NCI-H2196 (cell line): ENCODE results near the gene ADRA2A.

ENCODE experiments used
- DNase-seq: peaks from one replicate; lab custom pipeline; 2025; ENCODE audit not compliant: unreplicated experiment; lab: John Stamatoyannopoulos, UW

ADRA2A gene

GRCh38 chr10:111109501-111110242 lies 32.8 kb downstream of the ADRA2A start:
- DNase-seq, result no peak

DNA sequence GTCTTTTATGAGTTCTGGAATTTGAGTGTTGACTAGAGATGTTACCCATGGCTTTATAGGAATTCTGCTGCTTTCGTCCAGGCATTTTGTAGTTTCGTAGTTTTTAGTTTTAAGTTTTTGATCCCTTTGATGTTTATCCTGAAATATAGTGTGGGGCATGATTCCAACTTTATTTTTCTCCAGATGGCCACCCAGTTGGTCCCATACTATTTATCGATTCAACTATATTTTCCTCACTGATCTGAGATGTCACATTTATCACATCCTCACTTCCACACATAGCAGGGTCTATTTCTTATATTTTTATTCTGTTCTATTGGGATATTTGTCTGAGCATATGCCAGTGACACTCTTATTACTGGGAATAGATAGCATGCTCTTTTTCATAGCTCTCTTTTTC lies 33.9 kb downstream of the ADRA2A start:
- no peak for DNase-seq

- no peak for DNase-seq
Observed at GRCh38 chr10:111112333-111112732, 35.5 kb downstream of the ADRA2A start.

GRCh38 chr10:111113238-111113960 lies 36.6 kb downstream of the ADRA2A start:
- no peak for DNase-seq

DNA sequence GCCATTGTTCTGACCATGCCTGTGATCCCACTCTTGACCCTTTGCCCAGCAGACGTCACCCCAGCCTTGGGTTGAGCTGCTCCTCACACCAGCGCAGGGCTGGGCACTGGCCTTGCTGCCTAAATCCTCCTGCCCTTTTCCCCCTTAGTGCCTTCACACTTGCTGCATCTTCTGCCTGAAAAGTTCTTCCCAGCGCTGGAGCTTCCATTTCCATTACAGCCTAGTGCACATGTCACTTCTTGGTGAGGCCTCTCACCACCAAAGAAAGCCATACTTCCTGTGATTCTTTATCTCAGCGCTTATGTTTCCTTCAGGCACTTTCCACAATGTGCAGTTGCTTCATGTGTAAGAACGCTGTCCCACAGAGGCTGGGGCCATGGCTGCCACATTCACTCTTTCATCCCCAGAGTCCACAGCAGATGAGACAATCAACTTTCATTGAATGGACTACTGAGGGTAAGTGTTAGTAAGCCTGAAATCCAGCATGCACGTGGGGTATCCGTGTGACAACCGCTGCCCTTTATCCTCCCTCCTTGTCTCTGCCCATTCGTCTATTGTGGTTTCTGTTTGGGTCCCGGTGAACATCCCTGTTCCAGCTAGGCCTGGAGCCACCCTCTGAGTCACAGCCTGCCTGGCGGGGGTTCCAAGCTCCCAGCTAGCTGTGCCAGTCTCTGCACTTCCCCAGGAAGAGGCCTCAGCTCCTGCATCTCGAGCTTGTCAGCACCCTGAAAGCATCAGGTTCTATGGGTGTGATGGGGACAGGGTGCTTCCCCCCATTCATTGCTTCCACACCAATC lies 37.3 kb downstream of the ADRA2A start:
- DNase-seq, result no peak

DNA sequence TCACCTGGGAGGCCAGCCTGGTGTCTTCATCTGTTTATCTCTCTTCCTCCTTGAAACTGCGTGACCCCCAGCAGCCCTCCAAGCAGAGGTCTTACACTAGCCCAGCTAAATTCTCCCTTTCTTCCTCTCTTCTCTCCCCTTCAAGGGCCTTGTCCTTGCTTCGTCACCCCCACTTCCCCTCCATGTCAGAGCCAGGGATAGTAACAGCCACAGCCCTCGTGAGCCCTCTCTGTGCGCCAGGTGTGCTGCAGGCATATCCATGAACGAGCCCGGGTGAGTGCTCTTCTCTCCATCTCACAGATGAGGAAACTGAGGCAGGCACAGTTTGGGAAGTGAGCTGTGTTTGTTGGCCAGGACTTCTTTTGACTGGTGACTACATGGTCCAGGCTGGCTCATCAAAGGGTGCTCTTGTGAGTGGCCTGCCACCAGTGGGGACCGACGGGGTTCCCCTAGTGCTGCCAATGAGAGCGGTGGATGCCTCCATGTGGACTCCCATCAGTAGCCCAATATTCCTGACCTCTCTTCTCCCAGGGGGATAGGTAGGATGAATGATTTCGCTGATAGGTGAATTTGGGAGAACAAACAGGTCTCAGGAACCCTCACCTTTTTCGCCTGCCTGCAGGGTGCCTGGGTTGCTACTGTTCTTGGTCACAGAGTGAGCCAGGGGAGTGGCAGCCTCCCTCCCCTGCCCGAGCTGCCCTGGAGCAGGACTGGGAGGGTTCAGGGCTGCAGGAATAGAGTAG lies 38.1 kb downstream of the ADRA2A start:
- DNase-seq, result no peak

- no peak for DNase-seq
Observed at GRCh38 chr10:111116211-111116610, 39.4 kb downstream of the ADRA2A start.

GRCh38 chr10:111116762-111117445 lies 40.1 kb downstream of the ADRA2A start:
- DNase-seq, result no peak

- no peak for DNase-seq
Observed at GRCh38 chr10:111117528-111118277, 40.9 kb downstream of the ADRA2A start.

DNA sequence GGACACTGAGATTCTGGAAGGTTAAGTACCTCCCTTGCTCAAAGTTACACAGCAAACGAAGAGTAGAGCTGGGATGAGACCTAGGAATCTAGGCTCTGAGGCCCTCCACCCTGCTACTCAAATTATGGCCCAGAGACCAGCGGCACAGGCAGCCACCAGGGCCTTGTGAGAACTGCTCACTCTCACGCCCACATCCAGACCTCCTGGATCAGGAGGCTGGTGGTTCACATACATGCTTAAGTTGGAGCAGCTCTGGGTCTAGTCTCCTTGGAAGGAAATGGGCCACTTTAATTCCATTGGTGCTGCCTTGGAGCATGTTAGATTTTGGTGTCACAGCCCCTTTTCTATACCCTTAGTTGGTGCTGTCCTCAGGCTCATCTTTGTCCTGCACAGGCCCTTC lies 41.9 kb downstream of the ADRA2A start:
- DNase-seq, result no peak

GRCh38 chr10:111119637-111120036 lies 42.8 kb downstream of the ADRA2A start:
- no peak for DNase-seq

GRCh38 chr10:111122127-111122526 lies 45.3 kb downstream of the ADRA2A start:
- no peak for DNase-seq

GRCh38 chr10:111123883-111124282 lies 47.1 kb downstream of the ADRA2A start:
- DNase-seq, result no peak

DNA sequence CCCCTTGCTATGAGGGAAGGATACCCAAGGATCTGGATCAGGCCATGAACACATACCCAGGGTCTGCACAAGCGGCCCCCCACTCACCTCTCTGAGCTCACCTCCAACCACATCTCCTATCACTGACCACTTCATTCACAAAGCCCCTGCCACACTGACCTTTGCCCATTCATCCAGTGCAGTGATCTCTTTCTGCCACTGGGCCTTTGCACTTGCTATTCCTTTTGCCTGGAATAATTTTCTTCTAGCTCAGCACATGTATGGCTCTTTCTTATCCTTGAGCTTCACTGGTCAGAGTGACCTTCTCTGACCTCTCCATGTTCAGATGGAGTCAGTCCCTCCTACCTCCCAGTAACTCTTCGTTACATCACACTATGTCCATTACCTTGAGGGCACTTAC lies 48.3 kb downstream of the ADRA2A start:
- no peak for DNase-seq

DNA sequence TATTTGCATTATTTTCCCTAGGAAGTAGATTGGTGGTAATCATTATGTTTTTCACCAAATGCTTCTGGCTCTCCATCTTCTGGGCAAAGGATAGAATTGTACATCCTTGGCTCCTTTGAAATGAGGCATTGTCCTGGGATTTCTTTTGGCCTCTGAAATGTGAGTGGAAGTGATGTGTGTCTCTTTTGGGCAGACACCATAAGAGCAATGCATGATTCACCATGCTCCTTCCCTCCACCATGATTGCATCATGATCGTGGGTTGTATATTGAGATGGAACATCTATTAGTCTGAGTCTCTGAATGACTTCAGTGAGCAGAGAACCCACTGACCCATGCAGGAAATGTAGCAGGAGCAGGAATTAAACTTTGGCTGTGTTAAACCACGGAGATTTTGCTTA lies 49.2 kb downstream of the ADRA2A start:
- DNase-seq, result no peak

- no peak for DNase-seq
Observed at GRCh38 chr10:111127081-111127848, 50.4 kb downstream of the ADRA2A start.

DNA sequence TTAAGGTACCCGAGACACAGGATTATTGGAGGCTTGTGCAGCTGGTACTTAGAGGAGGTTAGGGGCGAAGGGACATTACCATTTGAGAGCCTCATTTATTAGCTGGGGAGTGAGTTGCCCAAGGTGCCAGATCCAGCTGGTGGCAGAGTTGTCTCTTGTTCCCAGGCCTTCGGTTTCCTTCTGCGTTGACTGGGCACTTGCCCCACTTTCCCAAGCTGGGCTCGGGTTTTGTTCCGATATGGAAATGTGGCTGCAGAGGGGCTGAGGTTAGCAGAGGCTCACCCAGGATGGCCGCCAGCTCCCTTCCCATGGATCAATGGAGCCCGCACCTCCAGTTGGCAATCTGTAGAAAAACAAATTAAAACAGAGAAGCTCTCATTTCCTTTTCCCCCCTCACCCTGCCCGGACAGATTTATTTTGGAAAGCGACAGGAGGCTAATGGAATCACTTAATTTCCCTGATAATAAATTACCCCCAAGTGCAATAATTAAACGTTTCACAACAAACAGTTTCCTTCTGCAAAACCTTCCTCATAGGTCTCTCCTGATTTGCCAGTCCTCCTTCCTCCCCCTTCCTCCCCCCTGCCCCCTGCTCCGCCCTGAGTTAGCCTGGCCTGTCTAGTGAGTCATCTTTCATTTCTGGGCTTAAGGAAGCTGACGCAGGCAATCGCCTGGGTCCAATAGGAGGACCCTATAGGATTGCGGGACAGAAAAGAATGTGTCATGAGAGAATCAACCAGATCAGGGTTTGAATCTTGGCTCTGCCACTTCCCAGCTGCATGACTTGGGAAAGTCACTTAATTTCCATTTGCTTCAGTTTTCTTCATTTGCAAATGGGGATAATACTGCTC lies 51.7 kb downstream of the ADRA2A start:
- no peak for DNase-seq

DNA sequence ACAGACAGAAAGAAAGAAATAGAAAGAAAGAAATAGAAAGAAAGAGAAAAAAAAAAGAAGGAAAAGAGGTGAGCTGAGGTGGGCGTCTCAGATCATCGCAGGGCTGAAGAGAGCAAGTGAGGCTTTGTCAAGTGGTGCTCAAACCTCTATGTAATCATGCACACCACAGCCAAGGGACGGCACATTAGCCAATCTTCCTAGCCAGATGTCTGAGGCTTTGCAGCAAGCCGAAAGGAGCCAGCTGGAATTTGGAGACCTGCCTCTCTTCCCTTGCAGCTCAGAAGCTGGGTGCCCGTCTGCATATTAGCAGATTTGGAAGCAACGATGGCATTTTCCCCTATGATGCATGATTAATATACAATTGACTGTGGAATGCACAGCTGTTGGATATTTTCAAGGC lies 52.5 kb downstream of the ADRA2A start:
- no peak for DNase-seq
